ENCODE data around the gene RPL9.

- TF ChIP-seq POLR2A (IDR thresholded peaks at IDR 0.05; ENCODE audit: control extremely low read depth in 1 of 2, low read depth in 2 of 2, low read length in 2 of 2), result no peak
- TF ChIP-seq EZH2 (IDR thresholded peaks at IDR 0.05; ENCODE audit: low read depth, low read length, severe bottlenecking), result no peak
- TF ChIP-seq MAX (IDR thresholded peaks at IDR 0.05), result no peak
- no peak for TF ChIP-seq SP2 (IDR thresholded peaks at IDR 0.05; ENCODE audit: low read length)
- TF ChIP-seq CTCF (IDR thresholded peaks at IDR 0.05; ENCODE audit: control extremely low read depth in 1 of 3, insufficient read depth in 1 of 3, low read depth in 1 of 3, low read length in 3 of 3), result no peak
- no peak for TF ChIP-seq RFX5 (IDR thresholded peaks at IDR 0.05; ENCODE audit: borderline replicate concordance, low read depth, low read length)
- no peak for TF ChIP-seq PHF8 (conservative IDR thresholded peaks at IDR 0.05; ENCODE audit: low read depth, low read length)
- no peak for TF ChIP-seq ATF3 (IDR thresholded peaks at IDR 0.05; ENCODE audit: insufficient read depth, low read depth, low read length)
These were observed 12.3 kb downstream of the RPL9 start for GRCh38 chr4:39446483-39446841.

Measured in H1 (cell line).